A549 treated with CORT108297 at 1 μM for 4 hours (cell line): ENCODE data around the gene PHF12. TPM values are rescaled to one million over a fixed set of nuclear protein-coding genes. Genes with fewer than 3 reads are reported as not detected.

Experiments
- total RNA-seq: library from RNA; stranded (reverse); fragments of 200-300 nt; extraction: Qiagen RNA extraction; gene quantifications from 5 replicates; pipeline ENCODE4 v1.2.3, GENCODE V29; 2022

Gene PHF12
- 33.1 to 37.4 TPM (median 33.6 TPM) in 5 replicates for total RNA-seq

DNA sequence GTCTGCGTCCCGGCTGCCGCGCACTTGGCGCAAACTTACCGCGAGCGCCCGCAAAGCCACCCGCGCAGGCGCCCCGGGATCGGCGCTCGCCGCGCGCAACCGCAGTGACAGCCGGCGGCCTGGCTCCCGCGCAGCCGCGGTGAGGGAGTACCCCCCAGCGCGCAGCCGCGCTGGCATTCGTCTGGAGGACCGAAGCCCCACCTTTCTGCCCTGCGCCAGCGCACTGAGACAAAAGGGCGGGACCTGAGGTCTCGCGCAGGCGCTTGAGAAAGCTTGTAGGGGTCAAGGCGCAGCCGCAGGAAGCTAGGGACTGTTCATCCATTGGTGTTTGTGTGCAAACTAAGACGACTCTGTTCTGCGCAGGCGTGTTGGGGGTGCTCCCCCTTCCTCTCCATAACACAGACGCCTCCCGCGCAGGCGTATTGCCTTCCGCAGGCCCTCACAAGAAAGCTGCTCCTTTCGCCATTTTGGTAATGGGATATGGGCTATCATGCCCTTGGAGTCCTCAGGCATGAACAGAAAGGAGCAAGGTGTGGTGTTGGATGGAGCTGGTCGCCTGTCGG lies at the start of gene PHF12:
TSS of gene PHF12 (minus strand) at position 91 of the 563 bp plus-strand sequence. CDS start 558 bp downstream, outside the sequence.

DNA sequence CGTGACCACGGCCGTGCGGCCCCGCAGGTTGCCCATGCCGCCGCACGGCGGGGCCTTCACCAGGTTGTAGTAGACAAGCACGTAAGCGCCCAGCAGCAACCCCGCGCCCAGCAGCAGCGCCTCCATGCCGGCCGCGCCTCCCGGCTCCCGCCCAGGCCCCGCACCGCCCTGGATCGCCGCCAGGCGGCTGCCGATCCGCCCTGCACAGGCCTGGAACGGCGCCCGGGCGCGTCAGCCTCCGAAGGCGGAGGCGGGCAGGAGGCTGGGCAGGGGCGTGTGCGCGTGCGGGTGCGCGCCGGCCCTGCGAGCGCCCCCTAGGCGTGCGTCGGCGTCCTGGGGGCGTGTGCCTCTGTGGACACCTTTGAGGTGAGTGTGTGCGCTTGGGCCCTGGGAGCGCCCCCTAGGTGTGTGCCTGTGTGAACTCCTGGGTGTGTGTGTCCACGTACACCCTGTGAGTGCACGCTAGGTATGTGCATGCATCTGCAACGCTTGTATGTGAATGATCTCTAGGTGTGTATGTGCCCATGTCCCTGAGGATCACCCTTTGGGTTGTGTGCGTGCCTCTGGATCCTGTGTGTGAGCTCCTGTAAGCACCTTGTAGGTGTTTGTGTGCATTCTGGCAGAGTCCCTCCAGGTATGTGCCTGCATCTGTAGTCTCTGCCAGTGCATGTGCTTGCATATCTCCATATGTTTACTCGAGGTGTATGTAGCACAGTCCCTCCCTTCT lies 48.3 kb downstream of the PHF12 start, which contains the start of gene DHRS13:
TSS of gene DHRS13 (minus strand) at position 261 of the 727 bp plus-strand sequence. CDS start at position 126, 135 bp downstream.

DNA sequence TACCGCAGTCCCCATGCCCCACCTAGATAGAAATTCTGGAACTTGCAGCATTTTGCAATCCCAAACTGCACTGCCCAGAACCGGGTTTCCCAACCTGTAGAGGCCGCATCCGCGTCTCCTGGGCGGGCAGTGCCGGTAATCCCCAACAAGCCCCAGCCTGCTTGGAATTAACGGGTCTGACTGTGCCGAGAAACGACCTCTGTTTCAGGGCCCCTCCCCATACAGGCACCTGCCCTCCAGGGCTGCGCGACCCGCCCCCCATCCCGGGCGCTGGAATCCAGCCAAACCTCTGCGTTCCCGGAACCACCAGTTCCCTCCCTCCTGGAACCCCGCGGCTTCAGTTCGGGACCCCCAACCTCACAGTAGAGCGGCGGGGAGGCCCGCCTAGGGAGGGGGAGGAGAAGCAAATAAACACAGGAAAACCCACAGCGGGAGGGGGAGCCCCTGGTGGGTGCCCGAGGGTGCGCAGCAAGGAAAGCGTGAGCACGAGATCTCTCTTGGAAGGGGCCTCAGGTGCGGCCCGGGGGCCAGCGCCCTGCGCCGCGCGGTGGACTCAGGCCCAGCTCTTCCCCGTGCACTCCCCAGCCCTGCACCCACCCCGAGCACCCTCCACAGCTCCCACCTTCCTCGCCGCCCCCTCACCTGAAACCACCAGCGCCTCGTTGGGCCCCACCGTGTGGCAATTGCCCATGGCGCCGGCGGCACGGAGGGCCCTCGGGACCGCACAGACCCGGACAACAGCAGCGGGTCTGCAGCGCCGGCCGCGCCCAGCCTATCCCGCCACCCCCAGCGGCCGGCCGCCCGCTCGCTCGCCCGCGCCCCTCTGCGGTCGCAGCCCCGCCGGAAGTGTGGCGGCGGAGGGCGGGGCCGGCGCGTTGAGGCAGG lies 54.2 kb downstream of the PHF12 start, which contains the start of gene FLOT2:
TSS of gene FLOT2 (minus strand) at position 850 of the 885 bp plus-strand sequence. CDS start at position 691, 159 bp downstream.

Other genes starting within 250 kb of the PHF12 start
- gene PROCA1, start 239.6 kb downstream of the PHF12 start, total RNA-seq: 1.0 to 1.7 TPM (median 1.1 TPM) in 5 replicates
- gene RAB34, start 233.7 kb downstream of the PHF12 start, total RNA-seq: 227 to 270 TPM (median 264 TPM) in 5 replicates
- 2,007 to 2,316 TPM (median 2,128 TPM) in 5 replicates for gene RPL23A, start 231.5 kb downstream of the PHF12 start, total RNA-seq
- 31.9 to 55.5 TPM (median 50.7 TPM) in 5 replicates for gene TLCD1, start 225.3 kb downstream of the PHF12 start, total RNA-seq
- 3.3 to 5.5 TPM (median 4.4 TPM) in 5 replicates for gene NEK8, start 222.7 kb downstream of the PHF12 start, total RNA-seq
- gene TRAF4, start 207.5 kb downstream of the PHF12 start, total RNA-seq: 55.3 to 91.7 TPM (median 86.7 TPM) in 5 replicates
- 25.7 to 31.0 TPM (median 27.7 TPM) in 5 replicates for gene FAM222B, start 108.7 kb downstream of the PHF12 start, total RNA-seq
- gene ERAL1, start 96.5 kb downstream of the PHF12 start, total RNA-seq: 72.4 to 90.0 TPM (median 86.4 TPM) in 5 replicates
- 71.4 to 84.2 TPM (median 80.5 TPM) in 5 replicates for gene FLOT2, start 53.8 kb downstream of the PHF12 start, total RNA-seq
- gene DHRS13, start 48.4 kb downstream of the PHF12 start, total RNA-seq: 4.9 to 7.2 TPM (median 6.4 TPM) in 5 replicates
- 0.03 to 0.13 TPM in 2 of 5 replicates, not detected in the others for gene SEZ6, start 54.5 kb upstream of the PHF12 start, total RNA-seq
- 0.15 to 0.20 TPM (median 0.17 TPM) in 4 of 5 replicates, not detected in the other for gene PIPOX, start 91.6 kb upstream of the PHF12 start, total RNA-seq
- 24.2 to 33.5 TPM (median 30.4 TPM) in 5 replicates for gene MYO18A, start 228.9 kb upstream of the PHF12 start, total RNA-seq